Activated T-helper 2 cell treated with anti-CD3 and anti-CD28 coated beads, Interferon-gamma antibody, Interleukin-2, Interleukin-4, amounts not matched to agents 10 μg/mL and 5 μg/mL and 100 μg/mL, durations not matched to agents 14 hours and 24 hours and 36 hours (primary cell): Measurements from ENCODE around the gene C17orf50. TPM values are rescaled to one million over a fixed set of nuclear protein-coding genes. Genes with fewer than 3 reads are reported as not detected.

ENCODE experiments used
- DNase-seq: peaks from one replicate; pipeline ENCODE4 v3.0.0; 2021; ENCODE audit warnings: low spot score
- H3K27ac Mint-ChIP-seq: one replicate; pipeline ENCODE4 v1.8.0; 2021; ENCODE audit warnings: mixed read lengths
- H3K27me3 Mint-ChIP-seq: one replicate; pipeline ENCODE4 v1.8.0; 2021; ENCODE audit warnings: low read depth, mixed read lengths
- H3K36me3 Mint-ChIP-seq: one replicate; pipeline ENCODE4 v1.8.0; 2021; ENCODE audit warnings: low read depth, mixed read lengths
- H3K4me1 Mint-ChIP-seq: one replicate; pipeline ENCODE4 v1.8.0; 2021; ENCODE audit warnings: low read depth, mixed read lengths
- H3K4me3 Mint-ChIP-seq: one replicate; pipeline ENCODE4 v1.8.0; 2021; ENCODE audit warnings: low read depth, mild to moderate bottlenecking, moderate library complexity, mixed read lengths
- H3K9me3 Mint-ChIP-seq: one replicate; pipeline ENCODE4 v1.8.0; 2021; ENCODE audit warnings: mixed read lengths
- intact Hi-C: fragments of 100-400 bp; cut with micrococcal nuclease; formaldehyde crosslinking; loops from one replicate; pipeline ENCODE4 v1.15.1; 2023
- total RNA-seq: library from RNA; stranded (reverse); gene quantifications from 2 replicates; pipeline ENCODE4 v1.2.3, GENCODE V29; 2022

C17orf50 gene
- total RNA-seq, 1 donor from 2014 or later, result not detected

DNA sequence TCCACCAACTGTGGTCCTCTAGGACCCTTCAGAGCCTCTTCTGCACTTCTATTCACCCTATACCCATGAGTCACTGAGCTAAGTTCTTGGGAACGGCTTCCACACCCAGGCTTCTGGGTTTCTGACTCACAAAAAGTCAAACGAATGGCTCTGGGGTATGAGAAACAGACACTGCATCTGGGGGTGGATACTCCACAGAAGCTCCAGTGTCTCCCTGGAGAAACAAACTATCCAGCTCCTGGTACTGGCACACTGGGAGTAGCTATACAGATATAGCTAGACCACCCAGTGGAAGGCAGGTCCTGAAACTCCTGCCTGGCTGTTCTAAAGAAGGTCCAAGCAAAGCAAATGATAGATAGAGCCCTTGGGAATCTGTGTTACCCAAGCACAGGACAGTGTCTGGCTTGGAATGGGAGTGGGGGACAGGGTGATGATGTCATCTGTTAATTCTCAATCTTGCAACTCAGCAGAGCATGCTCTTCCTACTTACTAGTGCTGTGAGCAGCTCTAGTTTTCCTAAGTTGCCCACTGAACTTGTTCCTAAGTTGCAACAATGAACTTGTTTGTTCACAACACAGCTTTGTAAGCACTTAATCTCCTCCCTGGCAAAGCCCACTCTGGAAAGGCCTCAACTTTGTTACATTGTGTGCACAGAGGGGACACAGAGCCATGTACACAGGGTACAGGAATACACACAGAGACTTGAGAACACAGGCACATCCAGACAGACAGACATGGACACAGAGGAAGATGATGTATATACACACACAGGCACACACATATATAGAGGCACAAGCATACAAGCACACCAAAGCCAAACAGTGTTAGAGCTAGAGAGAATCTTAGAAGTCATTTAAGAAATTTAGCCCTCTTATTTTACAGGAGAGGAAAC, 28.0 kb downstream of the C17orf50 start:
- Mint-ChIP-seq H3K27ac (no peak overlapping the region), H3K27me3 (peaks cover 51% of the 10 kb centered on the region), H3K4me3 (no peak overlapping the region), H3K36me3 (no peaks in the 10 kb centered on the region), H3K9me3 (no peaks in the 10 kb centered on the region), H3K4me1 (peaks cover 3% of the 10 kb centered on the region)
- intact Hi-C loops, result no loop called here
- no peak for DNase-seq

DNA sequence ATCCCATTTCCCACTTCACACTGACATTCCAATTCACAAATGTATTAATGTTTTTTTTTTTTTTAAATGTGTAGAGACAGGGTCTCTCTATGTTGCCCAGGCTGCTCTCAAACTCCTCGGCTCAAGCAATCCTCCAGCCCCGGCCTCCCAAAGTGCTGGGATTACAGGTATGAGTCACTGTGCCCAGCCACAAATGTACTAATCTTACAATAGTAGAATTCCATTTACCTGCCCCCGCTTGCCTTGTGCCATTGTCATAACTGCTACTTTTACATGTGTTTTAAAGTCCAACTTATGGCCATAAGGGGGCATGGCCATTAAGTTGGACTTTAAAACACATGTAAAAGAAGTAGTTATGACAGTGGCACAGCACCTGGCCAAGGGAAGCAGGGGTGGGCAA, 30.2 kb downstream of the C17orf50 start:
- H3K4me3 Mint-ChIP-seq, result no peak overlapping the region
- DNase-seq, result no peak
- H3K4me1 Mint-ChIP-seq, result peaks cover 5% of the 10 kb centered on the region
- peaks cover 66% of the 10 kb centered on the region for H3K27me3 Mint-ChIP-seq
- no peaks in the 10 kb centered on the region for H3K36me3 Mint-ChIP-seq
- intact Hi-C loops, result no loop called here
- no peak overlapping the region for H3K27ac Mint-ChIP-seq
- no peaks in the 10 kb centered on the region for H3K9me3 Mint-ChIP-seq

DNA sequence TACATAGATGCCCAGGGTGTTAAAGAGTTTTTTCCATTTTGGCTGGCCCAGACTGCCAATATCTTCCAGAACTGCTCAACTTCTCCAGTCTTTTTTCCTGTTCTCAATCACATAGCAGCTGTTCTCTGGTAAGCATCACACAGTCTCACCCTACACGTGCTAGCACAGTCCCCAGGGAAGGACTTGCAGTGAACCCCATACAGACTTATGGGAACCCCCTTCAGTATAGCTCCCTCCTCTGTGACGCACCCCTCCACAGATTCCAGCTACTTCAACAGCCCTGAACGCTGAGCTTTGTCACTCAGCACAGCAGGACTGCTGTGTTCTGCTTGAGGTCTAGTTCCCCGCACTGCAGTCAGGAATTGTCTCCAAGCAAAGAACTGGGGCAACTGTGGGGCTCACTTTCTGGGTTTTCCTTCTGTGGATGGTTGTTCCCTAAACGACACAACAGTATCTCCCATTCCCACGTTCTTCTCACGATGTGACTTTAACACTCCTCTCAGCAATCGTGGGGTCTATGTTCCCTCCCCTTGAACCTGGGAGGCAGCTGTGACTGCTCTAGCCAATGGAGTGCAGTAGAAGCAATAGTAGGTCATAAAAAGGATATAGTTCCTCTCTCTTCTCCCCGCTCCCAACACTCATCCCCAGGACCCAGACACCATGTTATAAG, 31.1 kb downstream of the C17orf50 start:
- peaks cover 68% of the 10 kb centered on the region for H3K27me3 Mint-ChIP-seq

DNA sequence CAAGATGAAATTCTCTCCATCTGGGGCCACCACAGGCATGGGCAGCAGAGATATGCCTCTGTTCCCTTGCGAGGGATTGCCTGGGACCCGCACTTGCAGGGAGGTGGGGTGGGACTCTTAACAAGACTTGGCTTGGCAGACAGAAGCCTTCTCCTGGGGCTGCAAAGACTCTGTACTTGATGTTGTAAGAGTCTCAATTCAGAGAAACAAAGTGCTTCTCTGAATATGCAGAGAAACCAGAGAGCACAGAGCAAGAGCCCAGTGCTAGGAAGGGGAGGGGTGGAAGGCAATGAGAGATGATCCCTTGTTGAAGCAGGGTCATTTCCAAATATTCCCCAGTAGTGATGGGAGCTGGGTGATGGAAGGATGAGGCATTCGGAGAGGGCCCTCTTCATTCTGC, 32.6 kb downstream of the C17orf50 start:
- Mint-ChIP-seq H3K4me1 (peaks cover 11% of the 10 kb centered on the region), H3K27me3 (peaks cover 75% of the 10 kb centered on the region), H3K27ac (no peak overlapping the region), H3K4me3 (no peak overlapping the region), H3K36me3 (no peaks in the 10 kb centered on the region), H3K9me3 (no peaks in the 10 kb centered on the region)
- no peak for DNase-seq
- intact Hi-C loops, result no loop called here

More for the DNA sequence above, 31.1 kb downstream of the C17orf50 start:
- Mint-ChIP-seq H3K36me3 (no peaks in the 10 kb centered on the region), H3K4me3 (no peak overlapping the region), H3K27ac (no peak overlapping the region), H3K4me1 (peaks cover 11% of the 10 kb centered on the region), H3K9me3 (no peaks in the 10 kb centered on the region)
- no peak for DNase-seq
- intact Hi-C loops, result no loop called here

DNA sequence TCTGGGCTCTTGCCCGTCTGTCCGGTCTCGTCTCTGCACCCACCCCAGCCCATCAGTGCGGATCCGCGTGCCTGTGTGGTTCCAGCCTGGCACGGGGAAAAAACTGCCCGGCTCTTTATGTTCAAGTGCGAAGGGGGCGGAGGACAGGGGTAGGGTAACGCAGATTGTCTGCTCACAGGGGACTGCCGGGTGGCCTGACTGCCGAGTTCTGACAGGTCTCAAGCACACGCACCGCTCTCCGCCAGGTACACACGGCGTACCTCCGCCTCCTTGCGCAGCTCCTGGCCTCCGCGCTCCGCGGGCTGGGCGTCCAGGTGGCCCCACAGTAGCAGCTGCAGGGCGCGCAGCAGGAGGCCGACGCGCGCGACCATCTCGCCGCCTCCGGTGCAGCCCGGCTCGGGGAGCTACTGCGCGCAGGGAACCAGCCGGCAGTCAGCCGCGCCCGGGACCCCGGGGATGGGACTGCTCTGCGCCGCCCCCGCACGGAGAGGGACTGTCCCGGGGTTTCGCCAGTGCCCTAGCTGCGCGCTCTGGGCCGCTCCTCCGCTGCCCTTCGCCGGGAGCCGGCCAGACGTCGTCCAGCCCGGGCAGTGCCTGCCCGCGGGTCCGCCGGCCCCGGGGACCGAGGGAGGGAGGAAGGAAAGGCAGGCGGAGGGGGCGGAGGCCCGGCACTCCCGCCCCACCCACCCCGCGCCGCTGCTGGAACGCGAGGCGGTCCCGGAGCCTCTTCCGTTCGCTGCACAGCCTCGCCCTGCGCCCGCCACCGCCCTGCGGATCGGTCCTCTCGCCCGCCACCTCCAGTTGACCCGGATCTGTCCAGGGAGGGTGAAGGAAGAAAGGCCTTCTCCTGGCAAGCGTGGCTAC, 34.6 kb downstream of the C17orf50 start, which contains the start of gene MMP28:
TSS of gene MMP28 (minus strand) at position 635 of the 864 bp plus-strand sequence. CDS start at position 371, 264 bp downstream.
- Mint-ChIP-seq H3K27ac (no peak within 1 kb of the TSS), H3K36me3 (no peaks in the 10 kb centered on the region), H3K4me3 (peak within 1 kb of the TSS; percentile 73), H3K27me3 (peaks cover 73% of the 10 kb centered on the region), H3K4me1 (peaks cover 8% of the 10 kb centered on the region), H3K9me3 (no peaks in the 10 kb centered on the region)
- intact Hi-C loops, result no loop called here
- no peak for DNase-seq

DNA sequence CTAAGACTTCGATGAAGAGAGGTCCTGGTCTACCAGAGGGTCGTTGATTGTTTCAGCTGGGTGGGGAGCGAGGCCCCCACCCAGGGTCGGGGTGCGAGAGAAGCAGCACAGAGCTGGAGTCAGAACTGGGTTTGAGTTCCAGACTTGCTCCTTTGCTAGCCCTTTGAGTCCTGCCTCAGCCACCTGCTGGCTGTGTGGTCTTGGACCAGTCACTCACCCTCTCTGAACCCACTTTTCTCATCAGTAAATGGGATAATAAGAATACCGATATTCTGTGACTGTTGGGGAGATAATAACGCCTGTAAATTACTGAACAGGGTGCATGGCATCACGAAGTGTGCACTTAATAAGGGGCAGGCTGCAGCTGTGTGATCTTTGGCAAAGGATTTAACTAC, 35.2 kb downstream of the C17orf50 start:
- no peak for DNase-seq
- Mint-ChIP-seq H3K27me3 (peaks cover 70% of the 10 kb centered on the region), H3K36me3 (no peaks in the 10 kb centered on the region), H3K27ac (no peak overlapping the region), H3K4me3 (peak overlapping the region; percentile 73), H3K9me3 (no peaks in the 10 kb centered on the region), H3K4me1 (peaks cover 8% of the 10 kb centered on the region)
- intact Hi-C loops, result no loop called here

DNA sequence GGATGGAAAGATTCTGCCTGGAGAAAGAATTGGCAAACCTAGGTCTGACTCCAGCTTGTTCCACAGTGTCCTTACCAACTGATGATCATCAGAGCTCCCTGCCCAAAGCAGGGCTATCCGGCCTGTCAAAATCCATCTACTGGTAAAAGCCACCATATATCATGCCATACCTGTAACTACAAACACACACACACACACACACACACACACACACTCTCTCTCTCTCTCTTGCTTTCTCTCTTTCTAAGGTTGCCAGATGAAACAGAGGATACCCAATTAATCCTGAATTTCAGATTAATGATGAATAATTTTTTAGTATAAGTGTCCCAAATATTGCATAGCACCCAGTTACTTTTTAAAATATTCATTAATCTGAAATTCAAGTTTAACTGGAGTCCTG, 36.3 kb downstream of the C17orf50 start:
- Mint-ChIP-seq H3K4me3 (no peak overlapping the region), H3K27ac (no peak overlapping the region), H3K36me3 (no peaks in the 10 kb centered on the region), H3K9me3 (no peaks in the 10 kb centered on the region), H3K4me1 (peaks cover 14% of the 10 kb centered on the region), H3K27me3 (peaks cover 63% of the 10 kb centered on the region)
- intact Hi-C loops, result no loop called here
- DNase-seq, result no peak

DNA sequence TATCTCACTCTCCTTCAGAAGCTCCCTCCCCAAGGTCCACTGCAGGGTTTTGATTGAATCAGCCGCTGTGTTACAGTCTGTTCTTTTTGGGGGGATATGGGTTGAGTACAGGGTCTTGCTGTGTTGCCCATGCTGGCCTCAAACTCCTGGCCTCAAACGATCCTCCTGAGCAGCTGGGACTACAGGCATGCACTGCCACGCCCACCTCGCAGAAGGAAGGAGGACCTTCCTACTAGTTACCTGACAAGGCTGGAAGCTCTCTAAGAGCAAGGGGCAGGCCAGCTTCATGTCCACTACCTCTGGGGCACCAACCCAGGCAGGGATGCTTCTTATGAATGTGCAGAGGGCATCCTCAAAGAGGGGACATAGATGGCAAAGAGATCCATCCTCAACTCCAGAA, 36.7 kb downstream of the C17orf50 start:
- H3K4me3 Mint-ChIP-seq, result no peak overlapping the region
- H3K27me3 Mint-ChIP-seq, result peaks cover 59% of the 10 kb centered on the region
- DNase-seq, result no peak
- H3K9me3 Mint-ChIP-seq, result no peaks in the 10 kb centered on the region
- peaks cover 15% of the 10 kb centered on the region for H3K4me1 Mint-ChIP-seq
- intact Hi-C loops, result no loop called here
- H3K27ac Mint-ChIP-seq, result no peak overlapping the region
- no peaks in the 10 kb centered on the region for H3K36me3 Mint-ChIP-seq

DNA sequence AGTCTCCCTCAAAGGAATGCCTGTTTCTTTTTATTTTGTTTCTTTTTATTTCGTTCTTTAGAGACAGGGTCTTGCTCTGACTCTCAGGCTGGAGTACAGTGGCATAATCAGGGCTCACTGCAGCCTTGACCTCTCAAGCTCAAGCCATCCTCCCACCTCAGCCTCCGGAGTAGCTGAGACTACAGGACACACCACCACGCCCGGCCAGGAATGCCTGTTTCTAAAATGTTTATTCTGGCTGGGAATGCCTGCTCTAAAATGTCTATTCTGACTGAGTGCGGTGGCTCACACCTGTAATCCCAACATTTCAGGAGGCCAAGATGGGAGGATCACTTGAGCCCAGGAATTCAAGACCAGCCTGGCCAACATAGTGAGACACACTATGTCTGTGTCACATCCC, 37.2 kb downstream of the C17orf50 start:
- H3K27ac Mint-ChIP-seq, result no peak overlapping the region
- DNase-seq, result no peak
- no peak overlapping the region for H3K4me3 Mint-ChIP-seq
- H3K27me3 Mint-ChIP-seq, result peaks cover 53% of the 10 kb centered on the region
- no peaks in the 10 kb centered on the region for H3K36me3 Mint-ChIP-seq
- no peaks in the 10 kb centered on the region for H3K9me3 Mint-ChIP-seq
- H3K4me1 Mint-ChIP-seq, result peaks cover 15% of the 10 kb centered on the region
- intact Hi-C loops, result no loop called here

DNA sequence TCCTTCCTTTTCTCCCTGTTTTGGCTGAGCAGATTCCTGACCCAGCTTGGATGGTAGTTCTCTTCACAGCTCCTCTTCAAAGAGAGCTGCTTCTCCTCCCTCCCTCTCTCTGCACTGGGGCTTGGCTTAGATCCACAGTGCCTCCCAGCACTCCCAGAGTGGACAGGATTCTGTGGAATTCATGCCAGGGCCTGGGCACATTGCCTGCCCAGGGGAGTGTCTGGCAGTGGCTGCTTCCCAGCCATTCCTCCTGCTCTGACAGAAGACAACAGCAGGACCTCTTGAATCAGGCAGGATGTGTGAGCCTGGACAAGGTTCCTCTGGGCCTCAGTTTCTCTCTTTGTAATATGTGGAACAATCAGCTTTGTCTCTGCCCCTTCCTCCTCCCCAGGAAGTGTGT, 39.3 kb downstream of the C17orf50 start:
- DNase-seq, result no peak

DNA sequence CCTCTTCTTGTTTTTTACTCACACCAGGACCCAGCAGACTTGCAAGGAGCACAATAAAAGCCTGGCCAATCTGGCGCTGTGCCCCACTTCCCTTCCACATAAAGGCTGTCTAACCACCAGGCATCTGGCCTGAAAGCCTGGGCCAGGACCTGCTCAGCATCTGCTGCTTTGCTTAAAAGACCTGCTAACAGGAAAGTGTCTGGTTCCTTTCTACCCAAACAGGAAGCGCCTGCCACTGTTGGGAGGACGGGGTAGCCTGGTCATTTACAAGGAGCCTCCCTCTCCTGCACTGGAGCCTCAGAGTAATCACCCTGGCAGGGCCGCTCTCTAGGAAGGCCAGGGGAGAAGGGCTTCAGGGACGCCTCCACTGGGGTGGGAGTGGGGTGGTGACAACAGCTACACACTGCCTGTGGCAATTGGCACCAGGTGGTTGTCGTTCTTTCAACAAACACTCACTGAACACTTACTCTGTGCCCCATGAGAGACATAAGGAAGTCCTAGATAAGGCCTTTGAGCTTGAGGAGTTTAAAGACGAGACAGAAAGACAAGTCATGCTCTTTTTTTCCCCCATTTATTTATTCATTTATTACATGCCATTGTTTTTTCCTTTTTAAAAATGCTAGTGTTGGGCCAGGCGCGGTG, 41.0 kb downstream of the C17orf50 start:
- Mint-ChIP-seq H3K27me3 (peaks cover 24% of the 10 kb centered on the region), H3K27ac (no peak overlapping the region), H3K9me3 (no peaks in the 10 kb centered on the region), H3K36me3 (no peaks in the 10 kb centered on the region), H3K4me1 (peaks cover 14% of the 10 kb centered on the region), H3K4me3 (no peak overlapping the region)
- DNase-seq, result no peak
- intact Hi-C loops, result no loop called here

More for the DNA sequence above, 39.3 kb downstream of the C17orf50 start:
- Mint-ChIP-seq H3K9me3 (no peaks in the 10 kb centered on the region), H3K4me1 (peaks cover 20% of the 10 kb centered on the region), H3K27me3 (peaks cover 35% of the 10 kb centered on the region), H3K36me3 (no peaks in the 10 kb centered on the region), H3K4me3 (no peak overlapping the region), H3K27ac (no peak overlapping the region)
- intact Hi-C loops, result no loop called here

DNA sequence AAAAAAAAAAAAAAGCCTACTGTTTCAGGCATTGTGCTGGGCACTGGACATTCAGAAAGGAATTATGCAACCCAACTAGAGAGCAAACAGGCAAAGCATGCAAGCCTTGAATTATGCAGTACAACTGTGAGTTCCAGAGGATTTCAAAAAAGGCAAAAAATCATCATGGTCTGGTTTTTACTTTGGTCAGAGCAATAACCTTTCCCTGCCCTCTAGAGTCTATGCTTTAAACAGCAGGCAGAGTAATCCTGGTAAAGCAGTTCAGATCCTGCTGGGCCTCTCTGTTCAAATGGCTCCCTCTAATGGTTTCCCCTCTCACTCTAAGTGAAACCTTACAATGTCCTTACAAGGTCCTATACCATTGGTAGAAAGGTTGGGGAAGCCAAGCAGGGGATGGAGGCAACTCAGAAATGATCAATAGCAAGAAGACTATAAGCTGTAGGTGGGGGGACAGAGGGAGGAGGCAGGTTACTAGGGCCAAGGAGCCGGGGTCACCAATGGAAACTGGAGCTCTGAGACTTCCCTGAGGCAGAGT, 44.0 kb downstream of the C17orf50 start:
- Mint-ChIP-seq H3K27me3 (peaks cover 2% of the 10 kb centered on the region), H3K4me3 (no peak overlapping the region), H3K36me3 (no peaks in the 10 kb centered on the region), H3K4me1 (peaks cover 30% of the 10 kb centered on the region), H3K9me3 (no peaks in the 10 kb centered on the region), H3K27ac (no peak overlapping the region)
- intact Hi-C loops, result loop anchor here (1.0 to 5.0 kb wide), 2 partner anchors 40 to 217 kb away; partner anchors contain the start of gene AP2B1
- peak; percentile 53 for DNase-seq
